Body of pancreas (tissue), 4 donors: ENCODE results near the gene ATAD3C. TPM values are rescaled to one million over a fixed set of nuclear protein-coding genes. Genes with fewer than 3 reads are reported as not detected.
"Not testable (repeated sequence)": the region's sequence is repeated elsewhere in the genome, so short reads cannot be mapped to it uniquely, and the experiment has no call there.

ENCODE experiments used
- ATAC-seq: fragments of 150-250 bp; one replicate; pipeline ENCODE4 v1.9.1; 2016
- DNase-seq, 4 donors: peaks; one replicate each; pipeline ENCODE4 v3.0.0-alpha.2; 2019
- H3K27ac ChIP-seq, 4 donors: fragments of 200-600 bp; sonication (generic); 1 replicate in 3 of 4; 2 replicates in 1 of 4; pipeline versions ENCODE4 v1.5.1 to v1.6.1; 2016 to 2019; ENCODE audit warnings: mild to moderate bottlenecking in 1 of 4, mixed read lengths in 1 of 4, moderate library complexity in 1 of 4
- H3K27me3 ChIP-seq, 2 donors: fragments of 200-600 bp; sonication (generic); one replicate each; pipeline ENCODE4 v1.6.0; 2016; ENCODE audit warnings: mild to moderate bottlenecking in 1 of 2
- H3K36me3 ChIP-seq, 2 donors: fragments of 200-600 bp; sonication (generic); replicated peaks in 1 of 2; 2 replicates each; pipeline ENCODE4 v1.5.1; 2016; ENCODE audit warnings: low read depth in 2 of 2; ENCODE audit not compliant: insufficient read depth in 1 of 2
- H3K4me1 ChIP-seq: fragments of 200-600 bp; sonication (generic); one replicate; pipeline ENCODE4 v1.6.0; 2016
- H3K4me3 ChIP-seq, 2 donors: fragments of 200-600 bp; sonication (generic); 1 replicate in 1 of 2; 2 replicates in 1 of 2; pipeline ENCODE4 v1.5.1; 2016 to 2019
- H3K9me3 ChIP-seq, 3 donors: fragments of 200-600 bp; sonication (generic); 1 replicate in 2 of 3; 2 replicates in 1 of 3; pipeline ENCODE4 v1.5.1; 2016
- CTCF ChIP-seq, 7 experiments: fragments of 450-650 bp in 4 of 7; fragments of 200-600 bp in 3 of 7; sonication (generic) in 3 of 7; IDR thresholded peaks; one replicate each; pipeline ENCODE4 v1.5.1; 2016 to 2019; ENCODE audit warnings: antibody characterized with exemption in 7 of 7
- POLR2A ChIP-seq, 3 donors: fragments of 450-650 bp; IDR thresholded peaks; one replicate each; pipeline ENCODE4 v1.6.1; 2016; ENCODE audit warnings: antibody characterized with exemption in 3 of 3, mild to moderate bottlenecking in 2 of 3
- WGBS, 2 donors: methylation state at CpG; one replicate each; pipeline ENCODE4 v1.1.5; 2017; 5-methylcytosine and 5-hydroxymethylcytosine counted together
- intact Hi-C: fragments of 100-400 bp; cut with DNase I; formaldehyde crosslinking; loops from one replicate; pipeline ENCODE4 v1.15.1; 2023
- total RNA-seq, 2 donors: library from RNA; depleted of rRNA; stranded (reverse); fragments of >200 nt; gene quantifications; one replicate each; pipeline ENCODE4 v1.1.0, GENCODE V29; 2016

ATAD3C gene
- total RNA-seq, 2 donors from 2014 or later: 1.6 to 2.3 TPM

- no peaks in the 10 kb centered on the region for H3K9me3 ChIP-seq
- peaks cover 0 to 5% of the 10 kb centered on the region in 2 donors for H3K36me3 ChIP-seq
- 59 to 61% methylated on average over 20 of the region's 20 CpGs for WGBS, 2 donors
- no peak overlapping the region for H3K4me3 ChIP-seq
- intact Hi-C loops: loop anchor here (5.0 kb wide), 1 partner anchor 35 kb away; the partner anchor contains the start of gene VWA1
- H3K4me1 ChIP-seq: peaks cover 45% of the 10 kb centered on the region
- DNase-seq (peak; percentile 40 to 55 (median 48)), ATAC-seq (no peak)
- TF ChIP-seq CTCF (IDR thresholded peaks at IDR 0.05) (peak in 6 of 7 experiments; percentile 27 to 57 (median 42)), POLR2A (IDR thresholded peaks at IDR 0.05) (no peak)
- H3K27me3 ChIP-seq: no peaks in the 10 kb centered on the region
- peak overlapping the region in 2 of 4 donors; percentile 18 to 30 for H3K27ac ChIP-seq
These were observed 47.2 kb upstream of the ATAD3C start for GRCh38 chr1:1402072-1402900.

GRCh38 chr1:1402901-1403392 is 46.5 kb upstream of the ATAD3C start:
- not testable (repeated sequence) for H3K4me3 ChIP-seq, ATAC-seq, H3K27ac ChIP-seq, H3K9me3 ChIP-seq, H3K36me3 ChIP-seq, H3K27me3 ChIP-seq, DNase-seq
- intact Hi-C loops: loop anchor here (5.0 kb wide), 1 partner anchor 34 kb away; the partner anchor contains the start of gene VWA1
- H3K4me1 ChIP-seq: peaks cover 41% of the 10 kb centered on the region
- WGBS, 2 donors: 84 to 86% methylated on average over 9 of the region's 9 CpGs

- intact Hi-C loops: loop anchor here (5.0 kb wide), 1 partner anchor 34 kb away; the partner anchor contains the start of gene VWA1
- TF ChIP-seq CTCF (IDR thresholded peaks at IDR 0.05) (no peak), POLR2A (IDR thresholded peaks at IDR 0.05) (no peak)
- no peaks in the 10 kb centered on the region for H3K27me3 ChIP-seq
- ATAC-seq (no peak), DNase-seq (no peak)
- no peak overlapping the region for H3K27ac ChIP-seq
- H3K4me3 ChIP-seq: no peak overlapping the region
- no peaks in the 10 kb centered on the region for H3K9me3 ChIP-seq
- peaks cover 0 to 5% of the 10 kb centered on the region in 2 donors for H3K36me3 ChIP-seq
- 80 to 91% methylated on average over 7 of the region's 7 CpGs for WGBS, 2 donors
- H3K4me1 ChIP-seq: peaks cover 43% of the 10 kb centered on the region
These were observed 45.8 kb upstream of the ATAD3C start for GRCh38 chr1:1403653-1404052.

GRCh38 chr1:1406101-1406820 is 43.2 kb upstream of the ATAD3C start:
- peak overlapping the region; percentile 98 to 99 for H3K4me3 ChIP-seq
- no peak for ATAC-seq
- intact Hi-C loops: no loop called here
- DNase-seq: no peak
- peak overlapping the region; percentile 40 to 89 (median 72) for H3K27ac ChIP-seq
- no peaks in the 10 kb centered on the region for H3K27me3 ChIP-seq
- H3K4me1 ChIP-seq: peaks cover 41% of the 10 kb centered on the region
- H3K9me3 ChIP-seq: no peaks in the 10 kb centered on the region
- TF ChIP-seq POLR2A (IDR thresholded peaks at IDR 0.05) (no peak), CTCF (IDR thresholded peaks at IDR 0.05) (no peak)
- WGBS, 2 donors: 32 to 43% methylated on average over 40 to 41 of the region's 43 CpGs
- H3K36me3 ChIP-seq: peaks cover 0 to 5% of the 10 kb centered on the region in 2 donors
